ENCODE results near the gene DYSF. TPM values are rescaled to one million over a fixed set of nuclear protein-coding genes. Genes with fewer than 3 reads are reported as not detected.

Gene DYSF
- total RNA-seq, 1 donor from 2014 or later = 112 TPM

DNA sequence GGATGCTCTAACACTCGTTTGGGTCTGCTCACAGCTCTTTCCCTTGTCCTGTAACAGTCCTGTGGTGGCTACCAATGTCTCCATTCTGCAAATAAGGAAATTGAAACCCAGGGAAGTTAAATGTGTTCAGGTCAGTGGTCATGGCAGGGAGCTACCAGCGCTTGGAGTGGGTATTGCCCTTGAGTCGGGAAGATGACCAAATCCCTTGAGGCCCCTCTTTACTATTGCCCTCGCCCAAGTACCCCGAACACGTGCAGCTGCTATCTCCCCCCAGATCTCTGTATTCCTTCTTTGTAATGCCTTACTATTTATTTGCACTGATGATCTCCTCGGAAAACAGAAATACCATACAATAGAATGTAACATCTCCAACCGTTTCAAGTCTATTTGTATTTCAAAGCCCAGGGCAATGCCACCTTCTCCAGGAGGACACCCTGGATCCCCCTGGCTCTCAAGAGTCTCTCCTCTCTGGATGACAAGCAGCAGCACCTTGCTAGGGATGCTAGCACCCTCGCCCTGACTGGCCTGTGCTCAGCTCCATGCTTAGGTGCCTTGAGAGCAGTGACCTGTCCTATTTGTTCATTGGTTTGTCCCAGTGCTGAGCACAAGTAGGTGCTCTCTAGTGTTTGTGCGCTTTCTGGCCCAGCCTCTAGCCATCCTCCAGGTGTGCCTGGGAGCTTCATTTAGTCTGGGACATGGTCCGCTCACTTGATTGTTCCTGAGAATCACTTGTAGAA is 15.1 kb downstream of the DYSF start:
- H3K4me3 Mint-ChIP-seq (ENCODE audit: unreplicated experiment) = no peak overlapping the region
- DNase-seq (ENCODE audit: low spot score) = peak; percentile 51
- H3K36me3 Mint-ChIP-seq (ENCODE audit: low read depth) = peaks cover 8% of the 10 kb centered on the region

DNA sequence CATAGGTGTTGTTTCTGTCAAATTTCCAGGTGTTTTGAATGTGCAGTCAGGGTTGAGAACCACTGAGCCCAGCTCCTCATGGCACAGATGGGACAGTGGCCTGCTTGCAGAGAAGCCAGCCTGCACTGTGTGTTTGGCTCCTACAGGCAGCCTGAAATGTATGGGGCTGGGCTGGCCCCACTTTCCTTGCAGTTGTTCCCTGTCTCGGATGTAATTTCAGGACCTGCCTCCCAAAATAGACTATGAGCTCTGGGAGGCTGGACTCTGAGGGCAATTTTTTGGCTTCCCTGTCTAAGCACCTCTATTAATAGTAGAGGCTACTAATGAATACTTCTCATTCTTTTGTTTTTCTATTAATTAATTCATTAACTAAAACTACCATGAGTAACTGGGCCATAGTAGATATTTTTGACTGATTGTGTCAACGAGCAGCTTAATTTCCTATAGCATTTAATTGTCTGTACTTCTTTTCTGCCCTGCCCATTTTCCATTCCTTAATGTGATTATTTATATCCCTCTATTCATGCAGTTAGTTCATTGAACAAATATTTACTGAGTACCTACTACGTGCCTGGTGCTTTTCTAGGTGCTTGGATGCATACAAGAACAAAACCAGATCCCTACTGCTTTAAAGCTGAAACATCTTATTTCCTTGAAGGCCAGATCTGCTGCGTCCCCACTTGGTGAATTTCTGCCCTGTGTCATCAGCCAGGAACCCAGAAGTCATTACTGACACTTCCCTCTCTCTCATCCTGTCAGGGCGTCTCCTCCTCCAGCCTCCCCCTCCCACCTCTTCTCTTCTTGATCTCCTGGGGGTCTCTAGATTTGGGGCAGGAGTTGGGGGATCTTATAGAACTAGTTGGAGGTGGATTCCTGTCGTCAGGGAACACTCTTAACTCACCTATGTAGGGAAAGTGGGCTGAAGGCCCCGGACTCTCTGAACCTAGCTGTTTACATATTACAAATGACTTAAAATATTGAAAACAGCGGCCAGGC is 16.3 kb downstream of the DYSF start:
- H3K4me1 Mint-ChIP-seq (ENCODE audit: low read depth) = peaks cover 73% of the 10 kb centered on the region
- peak; percentile 25 for DNase-seq (ENCODE audit: low spot score)
- H3K36me3 Mint-ChIP-seq (ENCODE audit: low read depth) = peaks cover 12% of the 10 kb centered on the region
- peak overlapping the region; percentile 97 for H3K27ac Mint-ChIP-seq (ENCODE audit: unreplicated experiment)
- no peak overlapping the region for H3K4me3 Mint-ChIP-seq (ENCODE audit: unreplicated experiment)
- TF ChIP-seq, protein P1, sequence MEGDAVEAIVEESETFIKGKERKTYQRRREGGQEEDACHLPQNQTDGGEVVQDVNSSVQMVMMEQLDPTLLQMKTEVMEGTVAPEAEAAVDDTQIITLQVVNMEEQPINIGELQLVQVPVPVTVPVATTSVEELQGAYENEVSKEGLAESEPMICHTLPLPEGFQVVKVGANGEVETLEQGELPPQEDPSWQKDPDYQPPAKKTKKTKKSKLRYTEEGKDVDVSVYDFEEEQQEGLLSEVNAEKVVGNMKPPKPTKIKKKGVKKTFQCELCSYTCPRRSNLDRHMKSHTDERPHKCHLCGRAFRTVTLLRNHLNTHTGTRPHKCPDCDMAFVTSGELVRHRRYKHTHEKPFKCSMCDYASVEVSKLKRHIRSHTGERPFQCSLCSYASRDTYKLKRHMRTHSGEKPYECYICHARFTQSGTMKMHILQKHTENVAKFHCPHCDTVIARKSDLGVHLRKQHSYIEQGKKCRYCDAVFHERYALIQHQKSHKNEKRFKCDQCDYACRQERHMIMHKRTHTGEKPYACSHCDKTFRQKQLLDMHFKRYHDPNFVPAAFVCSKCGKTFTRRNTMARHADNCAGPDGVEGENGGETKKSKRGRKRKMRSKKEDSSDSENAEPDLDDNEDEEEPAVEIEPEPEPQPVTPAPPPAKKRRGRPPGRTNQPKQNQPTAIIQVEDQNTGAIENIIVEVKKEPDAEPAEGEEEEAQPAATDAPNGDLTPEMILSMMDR (IDR thresholded peaks at IDR 0.05) = no peak
- H3K27me3 Mint-ChIP-seq (ENCODE audit: low read depth) = no peaks in the 10 kb centered on the region
- H3K9me3 Mint-ChIP-seq (ENCODE audit: low read depth) = no peaks in the 10 kb centered on the region

More for the DNA sequence above, 15.1 kb downstream of the DYSF start:
- no peaks in the 10 kb centered on the region for H3K9me3 Mint-ChIP-seq (ENCODE audit: low read depth)
- H3K27me3 Mint-ChIP-seq (ENCODE audit: low read depth) = no peaks in the 10 kb centered on the region
- peak overlapping the region; percentile 97 for H3K27ac Mint-ChIP-seq (ENCODE audit: unreplicated experiment)
- H3K4me1 Mint-ChIP-seq (ENCODE audit: low read depth) = peaks cover 63% of the 10 kb centered on the region
- TF ChIP-seq, protein P1 (IDR thresholded peaks at IDR 0.05) = no peak

DNA sequence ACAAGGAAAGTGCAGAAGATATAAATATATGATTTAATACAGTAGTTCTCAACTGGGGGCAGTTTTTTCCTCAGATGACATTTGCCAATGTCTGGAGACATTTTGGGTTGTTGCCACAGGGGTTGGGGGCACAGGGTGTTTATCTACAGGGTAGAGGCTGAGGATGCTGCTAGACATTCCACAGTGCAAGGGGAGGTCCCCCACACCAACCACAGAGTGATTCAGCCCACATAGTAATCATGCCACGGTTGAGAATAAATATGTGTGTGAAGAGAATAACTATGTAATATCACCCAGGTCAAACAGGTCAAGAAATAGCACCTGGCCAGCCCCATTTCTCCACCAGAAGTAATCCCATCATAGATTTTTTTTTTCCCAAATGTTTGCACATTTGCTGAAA is 17.9 kb downstream of the DYSF start:
- Mint-ChIP-seq H3K9me3 (ENCODE audit: low read depth) (no peaks in the 10 kb centered on the region), H3K4me3 (ENCODE audit: unreplicated experiment) (no peak overlapping the region), H3K36me3 (ENCODE audit: low read depth) (peaks cover 14% of the 10 kb centered on the region), H3K27me3 (ENCODE audit: low read depth) (no peaks in the 10 kb centered on the region), H3K4me1 (ENCODE audit: low read depth) (peaks cover 73% of the 10 kb centered on the region), H3K27ac (ENCODE audit: unreplicated experiment) (peak overlapping the region; percentile 90)
- TF ChIP-seq, protein P1 (IDR thresholded peaks at IDR 0.05) = no peak
- DNase-seq (ENCODE audit: low spot score) = peak; percentile 42

DNA sequence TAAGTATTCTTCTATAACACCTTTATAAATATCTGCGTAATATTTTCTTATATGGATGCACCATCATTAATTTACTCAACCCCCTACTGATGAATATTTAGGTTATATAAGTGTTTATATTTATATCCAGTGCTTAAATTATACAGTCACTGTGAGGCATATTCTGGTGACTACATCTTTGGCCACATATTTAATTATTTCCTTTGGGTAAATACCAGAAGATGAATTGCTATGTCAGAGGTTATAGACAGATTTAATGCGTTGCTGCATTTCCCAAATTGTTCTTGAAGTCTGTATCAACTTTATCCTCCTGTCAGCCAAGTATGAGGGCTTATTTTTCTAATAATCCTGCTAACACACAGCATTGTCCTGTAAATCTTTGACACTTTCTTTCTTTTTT is 18.7 kb downstream of the DYSF start:
- Mint-ChIP-seq H3K27me3 (ENCODE audit: low read depth) (no peaks in the 10 kb centered on the region), H3K4me3 (ENCODE audit: unreplicated experiment) (no peak overlapping the region), H3K27ac (ENCODE audit: unreplicated experiment) (peak overlapping the region; percentile 82), H3K36me3 (ENCODE audit: low read depth) (peaks cover 14% of the 10 kb centered on the region), H3K9me3 (ENCODE audit: low read depth) (no peaks in the 10 kb centered on the region), H3K4me1 (ENCODE audit: low read depth) (peaks cover 77% of the 10 kb centered on the region)
- TF ChIP-seq, protein P1 (IDR thresholded peaks at IDR 0.05) = no peak
- DNase-seq (ENCODE audit: low spot score) = no peak

DNA sequence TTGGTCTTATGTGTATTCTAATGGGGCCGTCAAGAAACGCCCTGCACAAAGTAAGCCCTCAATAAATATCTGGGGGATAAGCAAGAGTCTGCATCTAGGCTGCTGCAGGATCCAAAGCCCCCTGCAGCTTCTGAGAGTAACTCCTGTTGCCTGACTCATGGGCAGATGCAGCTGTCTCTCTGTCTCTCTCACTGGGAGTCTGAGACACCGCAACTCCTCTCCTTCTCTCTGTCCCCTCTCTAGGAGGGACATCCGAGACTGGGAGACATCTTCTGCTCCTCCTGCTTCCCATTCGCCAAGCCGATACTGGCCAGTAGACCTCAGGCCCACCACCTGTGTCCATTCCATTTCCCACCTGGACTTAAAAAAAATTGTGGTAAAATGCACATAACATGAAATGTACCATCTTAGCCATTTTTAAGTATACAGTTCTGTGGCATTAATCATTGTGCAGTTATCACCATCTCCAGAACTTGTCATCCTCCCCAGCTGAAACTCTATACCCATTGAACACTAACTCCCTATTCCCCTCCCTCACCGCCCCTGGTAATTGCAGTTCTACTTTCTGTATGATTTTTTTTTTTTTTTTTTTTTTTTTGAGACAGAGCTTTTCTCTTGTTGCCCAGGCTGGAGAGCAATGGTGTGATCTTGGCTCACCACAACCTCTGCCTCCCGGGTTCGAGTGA is 20.1 kb downstream of the DYSF start:
- Mint-ChIP-seq H3K27ac (ENCODE audit: unreplicated experiment) (peak overlapping the region; percentile 85), H3K4me3 (ENCODE audit: unreplicated experiment) (no peak overlapping the region), H3K27me3 (ENCODE audit: low read depth) (no peaks in the 10 kb centered on the region), H3K9me3 (ENCODE audit: low read depth) (no peaks in the 10 kb centered on the region), H3K4me1 (ENCODE audit: low read depth) (peaks cover 68% of the 10 kb centered on the region), H3K36me3 (ENCODE audit: low read depth) (peaks cover 14% of the 10 kb centered on the region)
- DNase-seq (ENCODE audit: low spot score) = no peak
- TF ChIP-seq, protein P1 (IDR thresholded peaks at IDR 0.05) = no peak
